Measurements from ENCODE around the gene SCGB1A1. TPM values are rescaled to one million over a fixed set of nuclear protein-coding genes. Genes with fewer than 3 reads are reported as not detected.

Gene SCGB1A1
- total RNA-seq, 2 experiments from 2014 or later: not detected

DNA sequence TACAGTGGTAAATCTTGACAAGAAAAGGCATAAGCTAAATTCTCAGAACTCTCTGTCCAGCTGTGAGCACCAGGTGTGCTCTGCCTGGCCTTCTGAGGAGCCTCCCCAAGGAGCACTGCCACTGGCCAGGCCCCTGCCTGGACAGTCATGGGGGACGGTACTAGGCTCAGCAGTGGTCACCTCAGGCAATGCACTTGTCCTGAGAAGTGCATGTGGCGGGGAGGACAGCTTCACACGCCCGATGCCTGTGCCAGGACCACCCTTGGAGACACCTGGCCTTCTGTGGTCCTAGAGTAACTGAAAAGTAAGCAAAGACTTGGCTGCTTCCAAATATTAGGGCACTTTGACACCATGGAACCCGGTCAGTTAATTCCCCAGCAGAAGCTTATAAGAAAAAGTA, 28.6 kb upstream of the SCGB1A1 start:
- H3K36me3 Mint-ChIP-seq (ENCODE audit: low read depth): no peaks in the 10 kb centered on the region
- no peaks in the 10 kb centered on the region for H3K9me3 Mint-ChIP-seq
- H3K4me3 Mint-ChIP-seq: no peak overlapping the region
- peaks cover 10% of the 10 kb centered on the region for H3K4me1 Mint-ChIP-seq
- DNase-seq: no peak
- no peak overlapping the region for H3K27ac Mint-ChIP-seq
- POLR2A ChIA-PET: interaction anchor here (1.0 to 1.3 kb wide), 3 partner anchors 12 to 154 kb away, joined by 3 to 4 read pairs (median 3); no protein-coding TSS in a partner anchor
- peaks cover 34% of the 10 kb centered on the region for H3K27me3 Mint-ChIP-seq
- CTCF ChIA-PET: interaction anchor here (0.7 to 1.9 kb wide), 5 partner anchors 9 to 171 kb away, joined by 3 to 8 read pairs (median 3); no protein-coding TSS in a partner anchor

DNA sequence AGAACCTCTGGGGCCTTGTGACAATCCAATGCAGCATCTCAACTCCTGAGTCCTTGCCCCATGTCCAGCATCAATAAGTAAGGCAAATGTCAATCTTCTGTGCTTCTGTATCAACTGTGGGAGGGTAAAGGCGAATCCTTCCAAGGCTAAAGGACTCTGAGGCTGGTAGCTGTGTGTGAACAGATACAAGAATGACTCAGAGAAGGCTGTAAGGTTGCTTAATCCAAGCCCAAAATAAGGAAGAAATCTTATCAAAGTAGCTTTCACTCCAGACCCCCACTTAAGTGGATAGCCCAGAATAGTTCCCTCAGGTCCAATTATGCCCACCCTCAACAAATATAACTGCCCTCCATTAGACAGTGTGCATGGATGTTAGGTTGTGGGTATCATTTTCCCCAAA, 28.1 kb upstream of the SCGB1A1 start:
- Mint-ChIP-seq H3K27me3 (peaks cover 34% of the 10 kb centered on the region), H3K4me3 (no peak overlapping the region), H3K27ac (no peak overlapping the region), H3K4me1 (peaks cover 10% of the 10 kb centered on the region), H3K36me3 (ENCODE audit: low read depth) (no peaks in the 10 kb centered on the region), H3K9me3 (no peaks in the 10 kb centered on the region)
- POLR2A ChIA-PET: interaction anchor here (1.0 to 1.3 kb wide), 2 partner anchors 152 to 153 kb away, joined by 3 to 4 read pairs; no protein-coding TSS in a partner anchor
- CTCF ChIA-PET: interaction anchor here (0.6 to 1.9 kb wide), 6 partner anchors 9 to 170 kb away, joined by 3 to 8 read pairs (median 4); no protein-coding TSS in a partner anchor
- DNase-seq: no peak

DNA sequence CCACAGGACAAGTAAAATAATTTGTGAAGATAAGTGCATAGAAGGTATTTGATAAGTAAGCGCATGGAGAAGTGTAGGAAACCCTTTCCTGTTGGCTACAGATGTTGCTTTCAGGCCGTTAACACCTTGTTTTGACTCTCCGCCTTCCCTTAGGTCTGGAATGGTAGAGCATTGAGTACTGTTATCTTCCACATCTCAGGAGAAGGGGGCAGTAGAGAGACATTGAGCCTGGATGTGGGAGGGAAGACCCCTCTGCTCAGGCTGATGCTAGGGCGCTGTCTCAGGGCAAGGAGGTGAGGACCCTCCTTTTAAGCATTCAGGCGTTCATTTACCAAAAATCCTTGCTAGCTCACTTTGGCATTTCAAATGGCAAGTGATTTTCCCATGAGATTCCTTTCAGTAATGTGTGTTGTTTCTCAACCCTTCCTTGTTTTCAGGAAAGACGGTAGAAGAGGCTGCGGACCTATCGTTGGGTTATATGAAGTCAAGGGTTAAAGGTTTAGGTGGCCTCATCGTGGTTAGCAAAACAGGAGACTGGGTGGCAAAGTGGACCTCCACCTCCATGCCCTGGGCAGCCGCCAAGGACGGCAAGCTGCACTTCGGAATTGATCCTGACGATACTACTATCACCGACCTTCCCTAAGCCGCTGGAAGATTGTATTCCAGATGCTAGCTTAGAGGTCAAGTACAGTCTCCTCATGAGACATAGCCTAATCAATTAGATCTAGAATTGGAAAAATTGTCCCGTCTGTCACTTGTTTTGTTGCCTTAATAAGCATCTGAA, 27.0 kb upstream of the SCGB1A1 start:
- CTCF ChIA-PET: interaction anchor here (0.6 to 5.2 kb wide), 8 partner anchors 10 to 381 kb away, joined by 4 to 65 read pairs (median 7); no protein-coding TSS in a partner anchor
- no peaks in the 10 kb centered on the region for H3K9me3 Mint-ChIP-seq
- POLR2A ChIA-PET: no interaction called here
- no peaks in the 10 kb centered on the region for H3K36me3 Mint-ChIP-seq (ENCODE audit: low read depth)
- no peak overlapping the region for H3K27ac Mint-ChIP-seq
- no peak overlapping the region for H3K4me3 Mint-ChIP-seq
- peaks cover 34% of the 10 kb centered on the region for H3K27me3 Mint-ChIP-seq
- no peak for DNase-seq
- H3K4me1 Mint-ChIP-seq: peaks cover 5% of the 10 kb centered on the region

DNA sequence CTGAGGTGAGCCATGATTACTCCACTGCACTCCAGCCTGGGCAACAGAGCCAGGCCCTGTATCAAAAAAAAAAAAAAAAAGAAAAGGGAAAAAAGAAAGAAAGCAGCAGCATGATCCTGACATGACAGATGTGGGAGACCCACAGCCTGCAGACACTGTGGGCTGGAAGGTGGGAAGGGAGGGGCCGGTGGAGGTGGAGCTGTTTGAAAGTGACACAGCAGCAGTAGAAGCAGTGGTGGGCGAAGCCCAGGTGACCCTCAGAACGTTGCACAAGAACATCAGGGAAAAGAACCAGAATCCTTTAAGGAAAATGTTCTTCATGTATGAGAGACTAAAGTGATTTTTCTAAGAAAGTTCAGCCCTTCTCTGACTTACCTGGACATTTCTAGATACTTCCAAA, 26.3 kb upstream of the SCGB1A1 start:
- CTCF ChIA-PET: interaction anchor here (0.6 to 5.2 kb wide), 8 partner anchors 10 to 380 kb away, joined by 4 to 65 read pairs (median 6); no protein-coding TSS in a partner anchor
- Mint-ChIP-seq H3K27me3 (peaks cover 32% of the 10 kb centered on the region), H3K27ac (no peak overlapping the region), H3K36me3 (ENCODE audit: low read depth) (no peaks in the 10 kb centered on the region), H3K9me3 (no peaks in the 10 kb centered on the region), H3K4me1 (peaks cover 4% of the 10 kb centered on the region), H3K4me3 (no peak overlapping the region)
- POLR2A ChIA-PET: interaction anchor here (0.5 to 1.0 kb wide), 2 partner anchors 150 to 584 kb away, joined by 3 read pairs; no protein-coding TSS in a partner anchor
- DNase-seq: no peak

DNA sequence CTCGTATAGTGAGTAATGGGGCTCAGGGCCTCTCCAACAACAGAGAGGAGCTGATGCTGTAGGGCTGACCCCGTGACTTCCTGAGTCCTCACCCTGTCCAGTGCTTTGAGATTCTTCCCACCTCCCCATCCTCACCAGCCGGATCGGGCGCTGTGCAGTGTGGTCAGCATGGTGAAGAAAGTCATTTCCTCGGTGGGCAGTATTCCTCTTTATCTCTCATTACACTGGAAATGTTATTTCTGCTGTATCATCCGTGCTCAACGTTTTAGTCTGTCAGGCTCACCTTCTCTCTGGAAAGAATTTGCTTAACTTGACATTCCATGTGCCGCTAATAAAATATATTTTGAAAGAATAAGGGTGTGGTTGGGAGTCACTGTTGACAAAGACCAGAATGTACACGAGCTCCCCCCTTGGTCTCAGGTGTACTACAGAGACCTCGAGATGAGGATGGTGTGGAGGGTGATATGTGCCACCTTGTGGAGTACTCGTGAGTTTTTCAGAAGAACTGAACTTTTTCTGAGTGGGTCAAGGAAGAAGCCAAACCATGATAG, 25.7 kb upstream of the SCGB1A1 start:
- ChIA-PET POLR2A (interaction anchor here (0.5 to 1.0 kb wide), 3 partner anchors 149 to 585 kb away, joined by 3 read pairs; partner anchors contain the start of genes C11orf98 and CSKMT), CTCF (interaction anchor here (0.5 to 5.2 kb wide), 13 partner anchors 9 to 280 kb away, joined by 3 to 65 read pairs (median 6); no protein-coding TSS in a partner anchor)
- DNase-seq: no peak
- Mint-ChIP-seq H3K36me3 (ENCODE audit: low read depth) (no peaks in the 10 kb centered on the region), H3K4me3 (no peak overlapping the region), H3K27me3 (peaks cover 26% of the 10 kb centered on the region), H3K9me3 (no peaks in the 10 kb centered on the region), H3K4me1 (peaks cover 4% of the 10 kb centered on the region), H3K27ac (no peak overlapping the region)

DNA sequence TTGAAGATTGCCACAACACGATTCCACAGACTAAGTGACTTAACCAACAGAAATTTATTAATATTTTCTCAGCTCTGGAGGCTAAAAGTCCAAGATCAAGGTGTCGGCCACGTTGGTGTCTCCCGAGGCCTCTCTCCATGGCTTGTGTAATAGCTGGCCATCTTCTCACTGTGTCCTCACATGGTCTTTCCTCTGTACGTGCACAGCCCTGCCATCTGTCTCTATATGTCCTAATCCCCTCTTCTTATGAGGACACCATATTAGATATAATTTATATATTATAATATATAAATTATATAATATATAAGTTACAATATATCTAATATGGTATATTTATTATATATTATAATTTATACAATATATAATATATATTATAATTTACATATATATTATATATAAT, 25.1 kb upstream of the SCGB1A1 start:
- Mint-ChIP-seq H3K9me3 (no peaks in the 10 kb centered on the region), H3K36me3 (ENCODE audit: low read depth) (no peaks in the 10 kb centered on the region), H3K27ac (no peak overlapping the region), H3K4me1 (peaks cover 4% of the 10 kb centered on the region), H3K4me3 (no peak overlapping the region), H3K27me3 (peaks cover 23% of the 10 kb centered on the region)
- POLR2A ChIA-PET: interaction anchor here (1.0 kb wide), 1 partner anchor 271 kb away, joined by 3 read pairs; the partner anchor contains the start of genes C11orf98 and CSKMT
- no peak for DNase-seq
- CTCF ChIA-PET: interaction anchor here (0.9 to 5.2 kb wide), 14 partner anchors 8 to 300 kb away, joined by 3 to 65 read pairs (median 8); partner anchors contain the start of gene TUT1

DNA sequence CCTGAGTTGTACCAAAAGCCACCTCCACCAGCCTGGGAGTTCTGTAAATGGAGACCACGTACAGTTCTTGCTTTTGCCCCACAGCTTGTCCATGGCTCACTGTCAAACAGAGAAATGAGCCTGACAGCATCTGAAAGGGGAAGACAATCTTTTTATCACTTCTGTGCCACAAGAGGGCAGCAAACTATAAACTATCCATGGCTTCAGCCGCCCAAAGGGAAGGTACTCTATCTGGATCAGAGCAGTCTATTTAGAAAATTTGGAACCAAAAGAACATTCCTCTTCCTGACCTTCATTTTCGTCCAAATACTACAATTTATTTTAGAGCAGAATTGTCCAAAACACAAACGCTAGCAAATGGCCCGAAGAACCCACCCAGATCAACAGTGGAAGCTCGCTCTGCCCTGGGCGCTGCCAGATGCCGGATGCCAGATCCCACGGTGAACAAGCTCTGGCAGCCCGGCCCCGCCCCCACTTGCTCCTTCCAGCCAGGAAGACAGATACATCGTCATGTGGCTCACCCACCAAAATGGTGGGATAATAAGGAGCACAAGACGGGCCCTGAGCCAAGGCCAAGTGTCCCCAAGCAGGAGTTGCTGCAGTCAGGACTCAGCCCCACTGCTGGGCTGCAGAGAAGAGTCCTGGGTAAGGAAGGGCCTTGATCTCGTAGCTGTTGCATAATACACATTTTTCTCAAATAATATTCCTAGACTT, 23.9 kb upstream of the SCGB1A1 start:
- Mint-ChIP-seq H3K36me3 (ENCODE audit: low read depth) (no peaks in the 10 kb centered on the region), H3K4me1 (peaks cover 4% of the 10 kb centered on the region), H3K27me3 (peaks cover 15% of the 10 kb centered on the region), H3K9me3 (no peaks in the 10 kb centered on the region), H3K4me3 (no peak overlapping the region), H3K27ac (no peak overlapping the region)
- ChIA-PET CTCF (interaction anchor here (0.5 to 5.2 kb wide), 38 partner anchors 9 to 589 kb away, joined by 3 to 65 read pairs (median 4); partner anchors contain the start of genes AHNAK, EEF1G, LBHD1 and MTA2), POLR2A (interaction anchor here (0.7 to 1.5 kb wide), 5 partner anchors 9 to 196 kb away, joined by 3 to 6 read pairs (median 4); partner anchors contain the start of gene TUT1)
- DNase-seq: peak; percentile 56

DNA sequence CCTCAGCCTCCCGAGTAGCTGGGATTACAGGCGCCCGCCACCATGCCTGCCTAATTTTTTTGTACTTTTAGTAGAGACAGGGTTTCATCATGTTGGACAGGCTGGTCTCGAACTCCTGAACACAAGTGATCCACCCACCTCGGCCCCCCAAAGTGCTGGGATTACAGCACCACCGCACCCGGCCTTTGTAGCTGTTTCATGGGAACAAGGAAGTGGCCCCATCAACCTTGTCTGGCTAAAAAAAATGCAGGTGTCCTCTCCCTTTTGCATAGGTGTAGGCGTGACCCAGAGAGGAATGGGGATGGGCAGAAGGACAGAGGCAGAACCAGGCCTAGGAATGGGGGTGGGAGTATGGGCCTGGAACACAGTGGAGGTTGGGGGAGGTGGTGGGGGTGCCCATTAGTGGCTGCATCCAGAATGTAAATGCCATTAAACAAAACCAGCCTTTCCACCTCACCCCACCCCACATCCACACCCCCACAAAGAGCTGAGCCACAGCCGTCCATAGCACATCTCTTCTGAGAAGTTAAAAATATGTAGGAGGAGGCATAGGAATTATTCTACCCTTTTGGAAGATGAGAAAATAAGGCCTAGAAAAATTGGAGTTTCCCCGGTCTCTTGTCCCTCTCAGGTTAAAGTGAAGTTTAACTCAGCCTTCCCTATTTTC, 22.8 kb upstream of the SCGB1A1 start:
- H3K27me3 Mint-ChIP-seq: peaks cover 10% of the 10 kb centered on the region
- H3K9me3 Mint-ChIP-seq: no peaks in the 10 kb centered on the region
- no peaks in the 10 kb centered on the region for H3K36me3 Mint-ChIP-seq (ENCODE audit: low read depth)
- ChIA-PET CTCF (interaction anchor here (0.9 to 5.2 kb wide), 19 partner anchors 8 to 298 kb away, joined by 3 to 65 read pairs (median 7); partner anchors contain the start of genes MTA2 and TUT1), POLR2A (no interaction called here)
- H3K4me3 Mint-ChIP-seq: no peak overlapping the region
- no peak overlapping the region for H3K27ac Mint-ChIP-seq
- DNase-seq: no peak
- H3K4me1 Mint-ChIP-seq: peaks cover 4% of the 10 kb centered on the region

DNA sequence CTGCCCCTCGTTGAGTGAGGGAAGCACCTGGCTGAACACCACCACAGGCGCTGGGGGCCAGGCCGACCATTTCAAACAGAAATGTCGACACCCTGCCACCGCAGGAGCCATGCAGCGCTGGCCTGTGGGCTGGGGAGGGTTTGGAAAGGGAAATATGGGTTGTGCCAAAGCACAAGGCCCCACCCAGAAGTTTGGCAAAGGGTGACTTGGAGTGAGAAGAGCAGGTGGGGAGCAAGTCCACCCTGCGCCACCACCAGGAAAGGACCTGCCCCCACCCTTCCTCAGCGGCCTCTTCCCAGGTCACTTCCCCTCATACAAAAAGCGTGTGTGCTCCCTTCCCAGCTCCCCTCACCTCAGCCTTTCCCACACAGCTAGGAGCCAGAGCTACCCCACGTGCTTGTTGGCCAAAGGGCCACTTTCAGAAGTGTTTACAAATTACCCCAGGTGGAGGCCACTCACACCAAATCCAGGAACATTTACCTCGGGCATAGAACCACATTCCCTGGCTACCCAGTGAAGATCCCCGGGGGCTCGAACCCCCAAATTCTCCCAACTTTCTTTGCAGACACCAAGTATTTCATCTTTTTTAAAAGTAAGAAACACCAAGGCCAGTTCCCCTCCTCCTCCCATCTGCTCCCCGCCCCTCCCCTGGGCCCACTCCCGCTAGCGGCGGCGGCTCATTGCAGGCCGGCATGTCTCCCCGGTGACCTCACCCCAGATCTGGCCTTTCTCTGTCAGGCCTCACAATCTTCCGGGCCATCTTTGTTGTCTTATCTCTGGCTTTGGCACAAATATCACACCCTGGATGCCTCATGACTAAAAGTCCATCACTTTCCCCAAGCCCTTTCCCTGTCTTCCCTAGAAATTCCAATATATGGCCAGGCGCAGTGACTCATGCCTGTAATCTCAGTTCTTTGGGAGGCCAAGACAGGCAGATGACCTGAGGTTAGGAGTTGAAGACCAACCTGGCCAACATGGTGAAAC, 20.5 kb upstream of the SCGB1A1 start:
- H3K4me3 Mint-ChIP-seq: no peak overlapping the region
- no peaks in the 10 kb centered on the region for H3K36me3 Mint-ChIP-seq (ENCODE audit: low read depth)
- H3K9me3 Mint-ChIP-seq: no peaks in the 10 kb centered on the region
- ChIA-PET CTCF (interaction anchor here (1.1 to 2.5 kb wide), 3 partner anchors 26 to 163 kb away, joined by 3 to 7 read pairs (median 4); no protein-coding TSS in a partner anchor), POLR2A (no interaction called here)
- peaks cover 26% of the 10 kb centered on the region for H3K4me1 Mint-ChIP-seq
- no peak for DNase-seq
- no peaks in the 10 kb centered on the region for H3K27me3 Mint-ChIP-seq
- no peak overlapping the region for H3K27ac Mint-ChIP-seq

DNA sequence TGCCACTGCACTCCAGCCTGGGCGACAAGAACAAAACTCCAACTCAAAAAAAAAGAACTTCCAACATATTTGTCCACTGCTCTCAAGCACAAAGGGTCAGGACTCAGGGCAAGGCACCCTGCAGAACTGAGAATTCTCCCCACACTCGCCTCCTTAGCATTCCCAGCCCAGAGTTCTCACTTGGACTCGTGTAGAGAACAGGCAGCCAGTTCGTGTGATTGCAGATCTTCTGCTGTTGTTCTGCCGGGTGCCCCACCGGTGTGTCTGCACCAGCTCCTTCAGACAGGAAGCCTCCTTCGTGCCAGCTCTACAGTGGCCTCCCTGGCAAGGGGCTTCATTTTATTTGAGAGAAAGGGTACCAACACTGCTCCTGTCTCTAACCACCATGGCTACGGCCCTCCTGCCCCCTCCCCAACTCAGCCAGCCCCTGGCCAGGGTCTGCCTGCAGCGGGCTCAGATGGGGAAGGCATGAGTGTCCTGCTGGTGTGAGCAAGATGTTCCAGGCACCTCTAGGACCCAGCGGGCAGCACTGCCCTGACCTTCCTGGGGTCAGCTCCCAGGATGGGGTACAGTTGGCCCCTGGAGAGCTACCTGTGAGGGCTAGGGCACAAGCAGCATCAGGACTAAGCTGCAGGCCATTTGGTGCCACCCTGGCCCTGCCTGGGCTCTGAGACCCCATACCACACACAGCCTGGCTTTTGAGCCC, 19.5 kb upstream of the SCGB1A1 start:
- no peak overlapping the region for H3K4me3 Mint-ChIP-seq
- H3K9me3 Mint-ChIP-seq: no peaks in the 10 kb centered on the region
- no peaks in the 10 kb centered on the region for H3K36me3 Mint-ChIP-seq (ENCODE audit: low read depth)
- ChIA-PET CTCF (interaction anchor here (0.9 to 2.5 kb wide), 4 partner anchors 25 to 162 kb away, joined by 3 to 7 read pairs (median 4); no protein-coding TSS in a partner anchor), POLR2A (no interaction called here)
- H3K27ac Mint-ChIP-seq: no peak overlapping the region
- H3K27me3 Mint-ChIP-seq: no peaks in the 10 kb centered on the region
- peaks cover 27% of the 10 kb centered on the region for H3K4me1 Mint-ChIP-seq
- DNase-seq: no peak
